Measurements from ENCODE around the gene EFNA4. TPM values are rescaled to one million over a fixed set of nuclear protein-coding genes. Genes with fewer than 3 reads are reported as not detected.

EFNA4 gene
- total and polyA plus RNA-seq, 2 of the 8 experiments (the other 6 are each of a cell fraction or from before 2014, with no cell fraction given), result 21.9 to 23.9 TPM

GRCh38 chr1:155043301-155043702 lies 20.2 kb upstream of the EFNA4 start:
- Histone ChIP-seq H3K36me3 (ENCODE audit: control insufficient read depth in 2 of 4, insufficient read depth in 4 of 4, low read length in 3 of 4) (no peaks in the 10 kb centered on the region), H2BK12ac (ENCODE audit: low read depth, low read length) (no peak overlapping the region), H4K5ac (ENCODE audit: insufficient read length, low read depth, low read length) (no peak overlapping the region), H3K79me2 (ENCODE audit: control insufficient read depth in 1 of 2, insufficient read depth in 2 of 2, low read length in 2 of 2) (no peaks in the 10 kb centered on the region), H2BK15ac (ENCODE audit: low read length) (0 out of 2 replicates have a peak overlapping the region, but pooled peaks have one; percentile 16), H3K4ac (replicated peaks; ENCODE audit: insufficient read length, low read depth, low read length) (no peak overlapping the region), H3K27ac (ENCODE audit: low read depth, low read length) (no peak overlapping the region), H3K4me2 (ENCODE audit: insufficient read depth in 1 of 2, low read depth in 2 of 2, low read length in 2 of 2) (no peak overlapping the region), H3K9me3 (ENCODE audit: insufficient read depth in 2 of 2, low read depth in 1 of 2, low read length in 1 of 2) (no peaks in the 10 kb centered on the region), H3K23me2 (ENCODE audit: low read depth, low read length) (no peaks in the 10 kb centered on the region; the same call in 1 of the 2 replicates), H3K23ac (ENCODE audit: insufficient read length) (no peak overlapping the region), H3K4me3 (ENCODE audit: extremely low read depth in 1 of 4, insufficient read depth in 2 of 4, low read depth in 3 of 4, low read length in 4 of 4) (no peak overlapping the region), H3K14ac (ENCODE audit: insufficient read length) (no peak overlapping the region), H3K56ac (replicated peaks; ENCODE audit: insufficient read length, low read depth, low read length) (no peak overlapping the region), H2BK120ac (replicated peaks; ENCODE audit: low read depth, low read length) (no peak overlapping the region), H3K18ac (ENCODE audit: extremely low read depth, low read length) (no peak overlapping the region), H3K4me1 (replicated peaks in 1 of 4; ENCODE audit: control insufficient read depth in 3 of 4, insufficient read depth in 4 of 4, low read length in 3 of 4) (peaks cover 0 to 11% (median 3%) of the 10 kb centered on the region in 4 experiments; a peak in 4 of 7 replicates), H3K9ac (replicated peaks in 1 of 4; ENCODE audit: extremely low read depth in 1 of 4, low read depth in 3 of 4, low read length in 3 of 4) (no peak overlapping the region), H4K20me1 (replicated peaks in 1 of 2; ENCODE audit: control insufficient read depth in 1 of 2, insufficient read depth in 2 of 2, low read length in 2 of 2) (no peaks in the 10 kb centered on the region), H4K8ac (ENCODE audit: extremely low read depth, insufficient read depth, low read length) (no peak overlapping the region), H2BK5ac (ENCODE audit: low read depth, low read length) (no peak overlapping the region), H2AK5ac (ENCODE audit: low read depth, low read length) (no peak overlapping the region), H2AFZ (ENCODE audit: low read length) (no peak overlapping the region), H2BK20ac (ENCODE audit: low read length) (no peak overlapping the region), H3K79me1 (ENCODE audit: low read depth, low read length) (no peaks in the 10 kb centered on the region; the same call in 1 of the 2 replicates), H4K91ac (replicated peaks; ENCODE audit: insufficient read length, low read length) (no peak overlapping the region), H3K27me3 (replicated peaks in 1 of 4; ENCODE audit: control insufficient read depth in 3 of 4, extremely low read depth in 1 of 4, insufficient read depth in 3 of 4, low read length in 3 of 4) (no peaks in the 10 kb centered on the region; a peak in 2 of 7 replicates)
- 77% methylated on average over 12 of the region's 12 CpGs; no CpG with 5 or more reads in 1 of the 2 experiments for WGBS, 2 experiments (ENCODE audit: extremely low coverage in 1 of 2, insufficient coverage in 1 of 2, insufficient read length in 1 of 2, insufficient replicate concordance in 2 of 2, low coverage in 1 of 2, low lambda C conversion rate in 2 of 2, missing lambda C conversion rate in 1 of 2)
- ChIA-PET POLR2A (ENCODE audit: partially characterized antibody) (interaction anchor here (0.8 to 3.1 kb wide), 9 partner anchors 13 to 150 kb away, joined by 3 to 11 read pairs (median 5); partner anchors contain the start of genes LENEP and PBXIP1), CTCF (ENCODE audit: partially characterized antibody) (interaction anchor here (0.5 to 32.4 kb wide), 13 partner anchors 12 to 1117 kb away, joined by 3 to 907 read pairs (median 4); partner anchors contain the start of genes ADAM15, DCST1, DCST2 and EFNA3)
- TF ChIP-seq KDM4A (IDR thresholded peaks at IDR 0.05; ENCODE audit: low read depth, low read length, severe bottlenecking) (no peak), SIN3A (conservative IDR thresholded peaks at IDR 0.05 in 1 of 2, IDR thresholded peaks at IDR 0.05 in 1 of 2; ENCODE audit: low read depth in 1 of 2, low read length in 2 of 2) (no peak), MAX (IDR thresholded peaks at IDR 0.05) (0 out of 2 replicates have a peak, but pooled peaks have one; percentile 36), RNF2 (IDR thresholded peaks at IDR 0.05; ENCODE audit: borderline replicate concordance, low read depth, low read length, missing control alignments, poor library complexity, severe bottlenecking) (no peak)
- FAIRE-seq (no peak), DNase-seq (ENCODE audit: low read depth in 1 of 2, low spot score in 2 of 2) (no peak)

Measured in H1 (cell line).